ENCODE data around the gene SHISA6. TPM values are rescaled to one million over a fixed set of nuclear protein-coding genes. Genes with fewer than 3 reads are reported as not detected.

The SHISA6 gene
- not detected in 2 replicates for total RNA-seq

GRCh38 chr17:11240841-11241610 lies at the start of gene SHISA6:
Gene SHISA6, plus strand, starts transcription at chr17:11241213.

GRCh38 chr17:11598274-11599221 lies 357.5 kb downstream of the SHISA6 start, which contains the start of gene DNAH9:
Gene DNAH9, plus strand, starts transcription at chr17:11598470. Its CDS starts 29 bp downstream, at chr17:11598499.

Data from hair follicular keratinocyte (primary cell).